Neuronal stem cell (in vitro differentiated cells): ENCODE data around the gene MKX.

Experiments
- DNase-seq: peaks from one replicate; pipeline ENCODE4 v3.0.0-alpha.2; 2013; ENCODE audit warnings: low spot score
- H2AFZ ChIP-seq: one replicate; pipeline ENCODE4 v1.6.1; 2013; ENCODE audit warnings: mild to moderate bottlenecking, low read length, inconsistent platforms
- H2AK5ac ChIP-seq: 2 replicates; pipeline ENCODE4 v1.6.1; 2013; ENCODE audit warnings: low read depth, mild to moderate bottlenecking, inconsistent platforms, low read length, moderate library complexity, mixed read lengths
- H2BK120ac ChIP-seq: 2 replicates; pipeline ENCODE4 v1.6.1; 2013; ENCODE audit warnings: low read depth, mild to moderate bottlenecking, inconsistent platforms, low read length, moderate library complexity, mixed read lengths
- H2BK12ac ChIP-seq: one replicate; pipeline ENCODE4 v1.6.1; 2013; ENCODE audit warnings: low read length, inconsistent platforms
- H2BK15ac ChIP-seq: 2 replicates; pipeline ENCODE4 v1.6.1; 2013; ENCODE audit warnings: mild to moderate bottlenecking, low read length, inconsistent platforms, mixed read lengths
- H2BK5ac ChIP-seq: one replicate; pipeline ENCODE4 v1.6.1; 2013; ENCODE audit warnings: inconsistent platforms, mild to moderate bottlenecking, low read length, moderate library complexity
- H3K14ac ChIP-seq: one replicate; pipeline ENCODE4 v1.6.1; 2013; ENCODE audit warnings: low read length, inconsistent platforms
- H3K18ac ChIP-seq: 2 replicates; pipeline ENCODE4 v1.6.1; 2013; ENCODE audit warnings: low read length, inconsistent platforms
- H3K23ac ChIP-seq: 2 replicates; pipeline ENCODE4 v1.6.1; 2013; ENCODE audit warnings: low read depth, mild to moderate bottlenecking, mixed read lengths, low read length, inconsistent platforms; ENCODE audit not compliant: poor library complexity
- H3K27ac ChIP-seq: replicated peaks from 3 replicates; pipeline ENCODE4 v1.5.1; 2013; ENCODE audit warnings: low read length, inconsistent platforms
- H3K27me3 ChIP-seq, 3 experiments: 2 replicates each; pipeline ENCODE4 v1.6.1; 2013; ENCODE audit warnings: low read length in 3 of 3, mild to moderate bottlenecking in 2 of 3, inconsistent platforms in 1 of 3, low read depth in 1 of 3, mixed read lengths in 1 of 3, moderate library complexity in 1 of 3; ENCODE audit not compliant: control insufficient read depth in 3 of 3, insufficient read depth in 3 of 3
- H3K36me3 ChIP-seq, 2 donors: replicated peaks in 1 of 2; 2 replicates each; pipeline ENCODE4 v1.6.1; 2013; ENCODE audit warnings: low read length in 2 of 2; ENCODE audit not compliant: control insufficient read depth in 2 of 2, insufficient read depth in 2 of 2
- H3K4ac ChIP-seq: 2 replicates; pipeline ENCODE4 v1.6.1; 2013; ENCODE audit warnings: inconsistent platforms, mild to moderate bottlenecking, low read length, moderate library complexity
- H3K4me1 ChIP-seq, 2 donors: 1 replicate in 1 of 2; 2 replicates in 1 of 2; pipeline ENCODE4 v1.6.1; 2013; ENCODE audit warnings: low read length in 2 of 2, low read depth in 1 of 2; ENCODE audit not compliant: control insufficient read depth in 2 of 2, insufficient read depth in 1 of 2
- H3K4me2 ChIP-seq: one replicate; pipeline ENCODE4 v1.6.1; 2013; ENCODE audit warnings: mild to moderate bottlenecking, low read length, inconsistent platforms; ENCODE audit not compliant: insufficient read depth, poor library complexity, severe bottlenecking
- H3K4me3 ChIP-seq, 2 donors: 2 replicates each; pipeline ENCODE4 v1.5.1; 2013; ENCODE audit warnings: low read length in 2 of 2, mild to moderate bottlenecking in 2 of 2, inconsistent platforms in 1 of 2, moderate library complexity in 1 of 2
- H3K79me1 ChIP-seq: one replicate; pipeline ENCODE4 v1.6.1; 2013; ENCODE audit warnings: low read depth, mild to moderate bottlenecking, inconsistent platforms, low read length, moderate library complexity
- H3K9ac ChIP-seq: one replicate; pipeline ENCODE4 v1.6.1; 2013; ENCODE audit warnings: mild to moderate bottlenecking, low read depth, low read length, inconsistent platforms; ENCODE audit not compliant: poor library complexity
- H3K9me3 ChIP-seq, 2 donors: replicated peaks in 1 of 2; 2 replicates each; pipeline versions ENCODE3 to v1.6.1; 2013; ENCODE audit warnings: low read length in 2 of 2, mild to moderate bottlenecking in 2 of 2, inconsistent platforms in 1 of 2, low read depth in 1 of 2, mixed read lengths in 1 of 2, moderate library complexity in 1 of 2; ENCODE audit not compliant: control insufficient read depth in 2 of 2, insufficient read depth in 1 of 2
- H4K8ac ChIP-seq: one replicate; pipeline ENCODE4 v1.6.1; 2013; ENCODE audit warnings: low read depth, mild to moderate bottlenecking, inconsistent platforms, low read length, moderate library complexity
- H4K91ac ChIP-seq: one replicate; pipeline ENCODE4 v1.6.1; 2013; ENCODE audit warnings: low read length, low read depth, mild to moderate bottlenecking, inconsistent platforms; ENCODE audit not compliant: poor library complexity
- WGBS, 2 donors: extraction: QIAGEN DNeasy Blood & Tissue Kit; methylation state at CpG; one replicate each; pipeline ENCODE4 v1.1.7; 2013; ENCODE audit warnings: missing lambda C conversion rate in 2 of 2, mixed read lengths in 1 of 2; ENCODE audit not compliant: insufficient read length in 2 of 2, insufficient replicate concordance in 1 of 2; ENCODE audit errors: extremely low coverage in 2 of 2; 5-methylcytosine and 5-hydroxymethylcytosine counted together

MKX gene

GRCh38 chr10:27660268-27660667 is 85.4 kb downstream of the MKX start:
- H2AFZ ChIP-seq, result peak overlapping the region; percentile 58
- no peak overlapping the region for H4K8ac ChIP-seq
- no CpG with 5 or more reads among the region's 11 CpGs for WGBS, 2 donors
- H2BK120ac ChIP-seq, result no peak overlapping the region
- no peak overlapping the region for H2BK15ac ChIP-seq
- DNase-seq, result no peak
- H3K4me1 ChIP-seq, result peaks cover 0 to 8% of the 10 kb centered on the region in 2 donors
- no peaks in the 10 kb centered on the region for H3K36me3 ChIP-seq
- H3K4me2 ChIP-seq, result no peak overlapping the region
- H3K14ac ChIP-seq, result no peak overlapping the region
- no peak overlapping the region for H4K91ac ChIP-seq
- no peak overlapping the region for H3K18ac ChIP-seq
- no peaks in the 10 kb centered on the region for H3K79me1 ChIP-seq
- peaks cover 0 to 2% (median 0%) of the 10 kb centered on the region in 3 experiments for H3K27me3 ChIP-seq
- no peak overlapping the region for H3K9ac ChIP-seq
- H3K9me3 ChIP-seq, result peaks cover 0 to 4% of the 10 kb centered on the region in 2 donors
- no peak overlapping the region for H3K27ac ChIP-seq
- H3K4me3 ChIP-seq, result no peak overlapping the region
- H2AK5ac ChIP-seq, result no peak overlapping the region
- H3K4ac ChIP-seq, result no peak overlapping the region
- H2BK5ac ChIP-seq, result no peak overlapping the region
- no peak overlapping the region for H2BK12ac ChIP-seq
- no peak overlapping the region for H3K23ac ChIP-seq

GRCh38 chr10:27659786-27660185 is 85.8 kb downstream of the MKX start:
- no peak for DNase-seq
- Histone ChIP-seq H3K9me3 (peaks cover 0 to 4% of the 10 kb centered on the region in 2 donors), H3K18ac (no peak overlapping the region), H4K91ac (no peak overlapping the region), H3K4me1 (peaks cover 0 to 8% of the 10 kb centered on the region in 2 donors), H3K4me2 (no peak overlapping the region), H3K27me3 (peaks cover 0 to 2% (median 0%) of the 10 kb centered on the region in 3 experiments), H2BK5ac (no peak overlapping the region), H2BK120ac (no peak overlapping the region), H3K79me1 (no peaks in the 10 kb centered on the region), H3K36me3 (no peaks in the 10 kb centered on the region), H2BK12ac (no peak overlapping the region), H2AFZ (peak overlapping the region; percentile 58), H3K14ac (no peak overlapping the region), H2AK5ac (no peak overlapping the region), H3K23ac (no peak overlapping the region), H4K8ac (no peak overlapping the region), H3K27ac (no peak overlapping the region), H3K4me3 (no peak overlapping the region), H3K9ac (no peak overlapping the region), H2BK15ac (no peak overlapping the region), H3K4ac (no peak overlapping the region)
- no CpG with 5 or more reads among the region's 6 CpGs for WGBS, 2 donors

GRCh38 chr10:27658788-27659187 is 86.8 kb downstream of the MKX start:
- no peak for DNase-seq

GRCh38 chr10:27655296-27655695 is 90.3 kb downstream of the MKX start:
- no peak overlapping the region for H4K8ac ChIP-seq
- H3K4me1 ChIP-seq, result peaks cover 0 to 3% of the 10 kb centered on the region in 2 donors
- no peak overlapping the region for H2AFZ ChIP-seq
- H2BK15ac ChIP-seq, result no peak overlapping the region
- no peak overlapping the region for H3K4ac ChIP-seq
- no peaks in the 10 kb centered on the region for H3K36me3 ChIP-seq
- H2BK12ac ChIP-seq, result no peak overlapping the region
- no peak overlapping the region for H3K9ac ChIP-seq
- H3K79me1 ChIP-seq, result no peaks in the 10 kb centered on the region
- no peak overlapping the region for H3K4me2 ChIP-seq
- peaks cover 0 to 2% of the 10 kb centered on the region in 2 donors for H3K9me3 ChIP-seq
- no peak overlapping the region for H3K23ac ChIP-seq
- H4K91ac ChIP-seq, result no peak overlapping the region
- no peak overlapping the region for H3K18ac ChIP-seq
- no peak overlapping the region for H3K14ac ChIP-seq
- no peak for DNase-seq
- no peak overlapping the region for H2AK5ac ChIP-seq
- H2BK5ac ChIP-seq, result no peak overlapping the region
- WGBS, 2 donors, result no CpG with 5 or more reads among the region's 4 CpGs
- H3K27me3 ChIP-seq, result peaks cover 0 to 6% (median 2%) of the 10 kb centered on the region in 3 experiments
- H2BK120ac ChIP-seq, result no peak overlapping the region
- H3K4me3 ChIP-seq, result no peak overlapping the region
- H3K27ac ChIP-seq, result no peak overlapping the region

More at GRCh38 chr10:27658788-27659187, 86.8 kb downstream of the MKX start:
- Histone ChIP-seq H3K9me3 (peaks cover 0 to 4% of the 10 kb centered on the region in 2 donors), H3K4me1 (peaks cover 0 to 8% of the 10 kb centered on the region in 2 donors), H3K27ac (no peak overlapping the region), H3K27me3 (peaks cover 0 to 3% (median 0%) of the 10 kb centered on the region in 3 experiments), H3K4me3 (no peak overlapping the region), H3K36me3 (no peaks in the 10 kb centered on the region), H2BK15ac (no peak overlapping the region), H2BK12ac (no peak overlapping the region), H3K79me1 (no peaks in the 10 kb centered on the region), H3K9ac (no peak overlapping the region), H2BK120ac (no peak overlapping the region), H3K18ac (no peak overlapping the region), H3K4me2 (no peak overlapping the region), H4K8ac (no peak overlapping the region), H3K23ac (no peak overlapping the region), H3K14ac (no peak overlapping the region), H2BK5ac (no peak overlapping the region), H4K91ac (no peak overlapping the region), H2AK5ac (no peak overlapping the region), H3K4ac (no peak overlapping the region), H2AFZ (no peak overlapping the region)
- no CpG with 5 or more reads among the region's 7 CpGs for WGBS, 2 donors
